ENCODE data around the gene YY1.

GRCh38 chr14:100211366-100211765 is 27.6 kb upstream of the YY1 start:
- no peak for TF ChIP-seq CTCF (IDR thresholded peaks at IDR 0.05; ENCODE audit: borderline replicate concordance, extremely low read depth, low read length, poor library complexity, severe bottlenecking)
- no peak for TF ChIP-seq EZH2 (IDR thresholded peaks at IDR 0.05; ENCODE audit: borderline replicate concordance, low read depth, low read length, severe bottlenecking)
